Measurements from ENCODE around the gene NLRP5.

DNA sequence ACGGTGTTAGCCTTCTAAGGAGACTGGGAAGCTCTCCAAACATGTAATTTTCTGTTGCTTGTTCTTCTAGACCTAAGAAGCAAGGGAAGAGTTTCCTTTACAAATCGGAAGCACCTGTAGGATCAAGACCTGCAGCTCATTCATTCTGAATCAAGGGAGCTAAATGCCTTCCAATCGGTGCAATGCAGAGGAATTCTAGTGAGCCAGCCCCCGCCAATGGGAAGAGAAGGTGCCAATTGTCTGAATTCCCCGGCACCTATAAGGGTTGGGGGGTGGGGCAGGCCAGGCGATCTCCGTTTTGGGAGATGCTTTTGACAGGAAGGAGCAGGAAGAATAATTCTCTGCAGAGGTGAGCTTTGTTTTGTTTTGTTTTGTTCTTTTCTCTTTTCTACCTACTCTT lies 47.4 kb upstream of the NLRP5 start:
- TF ChIP-seq, protein P1, sequence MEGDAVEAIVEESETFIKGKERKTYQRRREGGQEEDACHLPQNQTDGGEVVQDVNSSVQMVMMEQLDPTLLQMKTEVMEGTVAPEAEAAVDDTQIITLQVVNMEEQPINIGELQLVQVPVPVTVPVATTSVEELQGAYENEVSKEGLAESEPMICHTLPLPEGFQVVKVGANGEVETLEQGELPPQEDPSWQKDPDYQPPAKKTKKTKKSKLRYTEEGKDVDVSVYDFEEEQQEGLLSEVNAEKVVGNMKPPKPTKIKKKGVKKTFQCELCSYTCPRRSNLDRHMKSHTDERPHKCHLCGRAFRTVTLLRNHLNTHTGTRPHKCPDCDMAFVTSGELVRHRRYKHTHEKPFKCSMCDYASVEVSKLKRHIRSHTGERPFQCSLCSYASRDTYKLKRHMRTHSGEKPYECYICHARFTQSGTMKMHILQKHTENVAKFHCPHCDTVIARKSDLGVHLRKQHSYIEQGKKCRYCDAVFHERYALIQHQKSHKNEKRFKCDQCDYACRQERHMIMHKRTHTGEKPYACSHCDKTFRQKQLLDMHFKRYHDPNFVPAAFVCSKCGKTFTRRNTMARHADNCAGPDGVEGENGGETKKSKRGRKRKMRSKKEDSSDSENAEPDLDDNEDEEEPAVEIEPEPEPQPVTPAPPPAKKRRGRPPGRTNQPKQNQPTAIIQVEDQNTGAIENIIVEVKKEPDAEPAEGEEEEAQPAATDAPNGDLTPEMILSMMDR (IDR thresholded peaks at IDR 0.05), result no peak
- no peak for TF ChIP-seq POLR2AphosphoS5 (IDR thresholded peaks at IDR 0.05)
- no peak for TF ChIP-seq POLR2A (IDR thresholded peaks at IDR 0.05; ENCODE audit: low read depth)
- TF ChIP-seq EP300 (IDR thresholded peaks at IDR 0.05), result no peak

Measured in esophagus muscularis mucosa (tissue), 4 donors.